GM13976 (cell line): ENCODE results near the gene BAIAP2L1.
"Not testable (repeated sequence)": the region's sequence is repeated elsewhere in the genome, so short reads cannot be mapped to it uniquely, and the experiment has no call there.

Experiments
- DNase-seq: peaks from one replicate; pipeline ENCODE4 v3.0.0; 2012; ENCODE audit warnings: low spot score
- in situ Hi-C: fragments of 300-500 bp; cut with MboI; formaldehyde crosslinking; loops from one replicate; pipeline ENCODE4 v1.12.0; 2022; ENCODE audit warnings: low sequenced_read_pairs, mixed read lengths, inconsistent platforms; ENCODE audit not compliant: unreplicated experiment
- TF ChIP-seq, protein P1 (sequence below): IDR thresholded peaks from 2 replicates; pipeline ENCODE4 v1.5.1; 2012; ENCODE audit warnings: borderline replicate concordance, mild to moderate bottlenecking; ENCODE audit not compliant: insufficient read depth; ENCODE audit errors: extremely low read depth, missing control alignments, control extremely low read depth

BAIAP2L1 gene

GRCh38 chr7:98400542-98401340 lies at the start of gene BAIAP2L1:
Gene BAIAP2L1, minus strand, starts transcription at chr7:98401090. Its CDS starts 238 bp downstream, at chr7:98400852.
- in situ Hi-C loops: no loop called here

GRCh38 chr7:98448766-98449165 lies 47.9 kb upstream of the BAIAP2L1 start:
- TF ChIP-seq, protein P1, sequence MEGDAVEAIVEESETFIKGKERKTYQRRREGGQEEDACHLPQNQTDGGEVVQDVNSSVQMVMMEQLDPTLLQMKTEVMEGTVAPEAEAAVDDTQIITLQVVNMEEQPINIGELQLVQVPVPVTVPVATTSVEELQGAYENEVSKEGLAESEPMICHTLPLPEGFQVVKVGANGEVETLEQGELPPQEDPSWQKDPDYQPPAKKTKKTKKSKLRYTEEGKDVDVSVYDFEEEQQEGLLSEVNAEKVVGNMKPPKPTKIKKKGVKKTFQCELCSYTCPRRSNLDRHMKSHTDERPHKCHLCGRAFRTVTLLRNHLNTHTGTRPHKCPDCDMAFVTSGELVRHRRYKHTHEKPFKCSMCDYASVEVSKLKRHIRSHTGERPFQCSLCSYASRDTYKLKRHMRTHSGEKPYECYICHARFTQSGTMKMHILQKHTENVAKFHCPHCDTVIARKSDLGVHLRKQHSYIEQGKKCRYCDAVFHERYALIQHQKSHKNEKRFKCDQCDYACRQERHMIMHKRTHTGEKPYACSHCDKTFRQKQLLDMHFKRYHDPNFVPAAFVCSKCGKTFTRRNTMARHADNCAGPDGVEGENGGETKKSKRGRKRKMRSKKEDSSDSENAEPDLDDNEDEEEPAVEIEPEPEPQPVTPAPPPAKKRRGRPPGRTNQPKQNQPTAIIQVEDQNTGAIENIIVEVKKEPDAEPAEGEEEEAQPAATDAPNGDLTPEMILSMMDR: no peak
- DNase-seq: no peak
- in situ Hi-C loops: no loop called here

More at GRCh38 chr7:98400542-98401340, at the start of gene BAIAP2L1:
- TF ChIP-seq, protein P1: peak; percentile 94
- DNase-seq: peak; percentile 99

- DNase-seq, in situ Hi-C loops: not testable (repeated sequence)
Measured at GRCh38 chr7:98440992-98441391, 40.1 kb upstream of the BAIAP2L1 start.

DNA sequence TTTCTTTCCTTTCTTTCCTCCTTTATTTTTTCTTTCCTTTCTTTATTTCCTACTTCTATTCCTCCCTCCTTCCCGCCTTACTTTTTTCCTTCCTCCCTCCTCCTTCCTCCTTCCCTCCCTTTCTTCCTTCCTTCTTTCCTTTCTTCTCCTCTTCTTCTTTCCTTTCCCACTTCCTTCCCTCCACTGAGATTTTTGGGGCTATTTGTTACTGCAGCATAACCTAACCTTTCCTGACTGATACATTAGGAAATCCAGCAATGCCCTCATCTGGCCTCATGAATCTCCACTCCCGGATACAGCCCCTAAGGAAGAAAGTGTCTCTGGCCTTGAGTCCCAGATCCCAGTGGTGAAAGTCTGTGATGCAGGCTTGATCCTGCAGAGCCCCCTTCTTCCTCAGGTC lies 38.6 kb upstream of the BAIAP2L1 start:
- TF ChIP-seq, protein P1: no peak
- DNase-seq: no peak
- in situ Hi-C loops: loop anchor here (10.0 kb wide), 1 partner anchor 305 kb away; no protein-coding TSS in a partner anchor

DNA sequence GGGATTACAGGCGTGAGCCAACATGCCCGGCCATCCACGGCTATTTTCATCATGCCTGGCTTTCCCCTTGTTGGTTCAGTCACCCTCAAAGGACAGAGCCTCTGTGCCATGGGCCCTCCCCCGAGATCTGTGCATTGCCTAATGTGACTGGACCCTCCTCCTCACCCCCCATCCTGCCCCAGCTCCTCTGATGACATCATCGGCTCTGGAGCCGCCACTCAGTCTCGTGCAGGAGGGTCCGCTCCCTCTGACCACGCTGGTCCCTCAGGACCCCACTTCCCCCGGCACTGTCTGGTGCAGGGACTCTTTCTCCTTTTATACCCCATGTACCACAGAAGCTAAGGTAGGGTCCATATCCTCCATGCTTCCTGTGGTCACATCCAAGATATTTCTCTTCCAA lies 33.2 kb upstream of the BAIAP2L1 start:
- TF ChIP-seq, protein P1: no peak
- in situ Hi-C loops: loop anchor here (5.0 to 10.0 kb wide), 2 partner anchors 311 to 408 kb away; no protein-coding TSS in a partner anchor
- no peak for DNase-seq

- no peak for DNase-seq
- in situ Hi-C loops: loop anchor here (5.0 to 10.0 kb wide), 2 partner anchors 315 to 413 kb away; no protein-coding TSS in a partner anchor
- TF ChIP-seq, protein P1: no peak
Measured at GRCh38 chr7:98429799-98430198, 28.9 kb upstream of the BAIAP2L1 start.

DNA sequence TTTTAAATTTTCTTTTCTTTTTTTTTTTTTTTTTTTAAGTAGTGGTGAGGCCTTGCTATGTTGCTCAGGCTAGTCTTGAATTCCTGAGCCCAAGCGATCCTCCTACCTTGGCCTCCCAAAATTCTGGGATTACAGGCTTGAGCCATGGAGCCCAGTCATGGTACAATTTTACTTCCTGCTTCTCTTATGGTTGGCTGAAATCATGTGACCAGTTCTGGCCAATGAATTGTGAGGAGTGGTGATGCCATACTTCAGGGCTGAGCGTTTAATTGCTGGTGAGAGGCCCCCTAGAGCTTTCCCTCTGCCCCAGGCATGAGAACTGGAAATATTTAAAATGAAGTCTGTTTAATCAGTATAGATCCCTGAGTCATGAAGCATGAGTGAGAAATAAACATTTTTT lies 22.2 kb upstream of the BAIAP2L1 start:
- DNase-seq: no peak

More for the DNA sequence above, 22.2 kb upstream of the BAIAP2L1 start:
- in situ Hi-C loops: no loop called here
- TF ChIP-seq, protein P1: no peak
